PC-9 (cell line): ENCODE measurements around the gene FBXO34.

Experiments
- CTCF ChIP-seq: fragments of 200-600 bp; sonication (generic); conservative IDR thresholded peaks from 2 replicates; pipeline ENCODE4 v1.6.1; 2017; ENCODE audit warnings: mixed run types, antibody characterized with exemption, mild to moderate bottlenecking, moderate library complexity
- EZH2 ChIP-seq: fragments of 200-600 bp; sonication (generic); IDR thresholded peaks from 2 replicates; pipeline ENCODE4 v1.8.0; 2017; ENCODE audit warnings: antibody characterized with exemption, low read depth

GRCh38 chr14:55317542-55318306 is 46.5 kb downstream of the FBXO34 start:
- TF ChIP-seq CTCF (no peak), EZH2 (no peak)
